ENCODE measurements around the gene XRCC2. TPM values are rescaled to one million over a fixed set of nuclear protein-coding genes. Genes with fewer than 3 reads are reported as not detected.
A peak's percentile ranks its signal among the peaks of the same experiment; 100 is the strongest.

Gene XRCC2
- total RNA-seq, 1 donor from 2014 or later, result 0.85 TPM

GRCh38 chr7:152615031-152615741, 60.8 kb downstream of the XRCC2 start:
- DNase-seq (ENCODE audit: low read depth), result peak; percentile 1

GRCh38 chr7:152608656-152609055, 67.3 kb downstream of the XRCC2 start:
- no peak for DNase-seq (ENCODE audit: low read depth)

- DNase-seq (ENCODE audit: low read depth), result no peak
Observed at GRCh38 chr7:152608208-152608607, 67.7 kb downstream of the XRCC2 start.

GRCh38 chr7:152607007-152607406, 68.9 kb downstream of the XRCC2 start:
- no peak for DNase-seq (ENCODE audit: low read depth)

- peak; percentile 23 for DNase-seq (ENCODE audit: low read depth)
Observed at GRCh38 chr7:152602962-152603361, 73.0 kb downstream of the XRCC2 start.

- DNase-seq (ENCODE audit: low read depth), result no peak
Observed at GRCh38 chr7:152601305-152601798, 74.6 kb downstream of the XRCC2 start.

- DNase-seq (ENCODE audit: low read depth), result no peak
Observed at GRCh38 chr7:152600266-152600665, 75.7 kb downstream of the XRCC2 start.

GRCh38 chr7:152597507-152597906, 78.4 kb downstream of the XRCC2 start:
- DNase-seq (ENCODE audit: low read depth), result no peak

- no peak for DNase-seq (ENCODE audit: low read depth)
Observed at GRCh38 chr7:152596824-152597223, 79.1 kb downstream of the XRCC2 start.

Other genes starting within 250 kb of the XRCC2 start
- 12.9 and 74.3 TPM in 2 replicates for gene KMT2C, start 240.1 kb downstream of the XRCC2 start, total RNA-seq
- 3.0 and 18.1 TPM in 2 replicates for gene ACTR3B, start 83.6 kb upstream of the XRCC2 start, total RNA-seq